ENCODE data around the gene ATP5F1D.
"Not testable (repeated sequence)": the region's sequence is repeated elsewhere in the genome, so short reads cannot be mapped to it uniquely, and the experiment has no call there.

The ATP5F1D gene

DNA sequence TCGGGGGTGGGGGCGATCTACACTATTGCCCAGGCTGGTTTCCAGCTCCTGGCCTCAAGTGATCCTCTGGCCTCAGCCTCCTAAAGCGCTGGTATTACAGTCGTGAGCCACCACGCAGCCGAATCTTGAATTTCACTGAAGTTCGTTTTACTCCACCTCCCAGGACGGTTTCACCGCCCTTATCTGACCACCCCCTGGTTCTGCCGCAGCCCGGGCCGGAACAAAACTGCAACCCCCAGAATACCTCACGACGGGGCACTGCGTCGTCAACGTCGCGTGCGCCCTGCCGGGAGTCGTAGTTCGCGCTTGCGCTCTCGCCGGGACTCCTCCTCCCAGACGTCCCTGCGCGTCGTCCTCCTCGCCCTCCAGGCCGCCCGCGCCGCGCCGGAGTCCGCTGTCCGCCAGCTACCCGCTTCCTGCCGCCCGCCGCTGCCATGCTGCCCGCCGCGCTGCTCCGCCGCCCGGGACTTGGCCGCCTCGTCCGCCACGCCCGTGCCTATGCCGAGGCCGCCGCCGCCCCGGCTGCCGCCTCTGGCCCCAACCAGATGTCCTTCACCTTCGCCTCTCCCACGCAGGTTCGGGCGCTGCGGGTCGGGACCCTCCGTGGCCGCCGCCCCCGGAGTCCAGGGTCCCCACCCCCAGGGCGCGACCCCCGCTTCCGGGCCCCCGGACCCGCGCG lies at the start of gene ATP5F1D:
ATP5F1D (plus strand) TSS at position 335 of the 679 bp plus-strand sequence; CDS start at position 435, 100 bp downstream.
- DNase-seq, result peak; percentile 93

DNA sequence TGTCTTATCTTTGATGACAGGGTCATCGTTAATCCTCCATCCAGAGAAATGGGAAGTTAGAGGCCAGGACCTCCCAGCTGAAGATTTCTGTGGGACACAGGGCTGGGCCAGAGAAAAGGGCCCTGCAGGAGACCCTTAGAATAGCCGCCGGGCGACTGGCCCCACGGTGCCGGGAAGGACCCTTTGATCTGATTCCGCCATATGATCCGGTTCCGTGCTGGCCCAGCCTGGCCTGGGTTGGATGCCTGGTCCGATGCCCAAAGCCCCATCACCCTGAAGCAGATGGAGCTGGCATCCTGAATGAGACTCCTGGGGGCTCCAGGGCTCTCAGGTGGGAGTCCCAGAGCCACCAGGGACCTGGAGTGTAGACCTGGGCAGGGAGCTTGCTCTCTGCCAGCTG lies 42.0 kb upstream of the ATP5F1D start:
- DNase-seq, result no peak

DNA sequence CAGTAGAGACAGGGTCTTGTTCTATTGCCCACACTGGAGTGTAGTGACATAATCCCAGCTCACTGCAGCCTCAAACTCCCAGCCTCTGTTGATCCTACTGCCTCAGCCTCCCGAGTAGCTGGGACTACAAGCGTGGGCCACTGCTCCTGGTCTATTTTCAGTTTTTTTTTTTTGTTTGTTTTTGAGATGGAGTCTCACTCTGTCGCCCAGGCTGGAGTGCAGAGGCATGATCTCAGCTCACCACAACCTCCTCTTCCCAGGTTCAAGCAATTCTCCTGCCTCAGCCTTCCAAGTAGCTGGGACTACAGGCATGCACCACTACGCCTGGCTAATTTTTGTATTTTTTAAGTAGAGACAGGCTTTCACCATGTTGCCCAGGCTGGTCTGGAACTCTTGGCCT lies 40.9 kb upstream of the ATP5F1D start:
- not testable (repeated sequence) for DNase-seq

DNA sequence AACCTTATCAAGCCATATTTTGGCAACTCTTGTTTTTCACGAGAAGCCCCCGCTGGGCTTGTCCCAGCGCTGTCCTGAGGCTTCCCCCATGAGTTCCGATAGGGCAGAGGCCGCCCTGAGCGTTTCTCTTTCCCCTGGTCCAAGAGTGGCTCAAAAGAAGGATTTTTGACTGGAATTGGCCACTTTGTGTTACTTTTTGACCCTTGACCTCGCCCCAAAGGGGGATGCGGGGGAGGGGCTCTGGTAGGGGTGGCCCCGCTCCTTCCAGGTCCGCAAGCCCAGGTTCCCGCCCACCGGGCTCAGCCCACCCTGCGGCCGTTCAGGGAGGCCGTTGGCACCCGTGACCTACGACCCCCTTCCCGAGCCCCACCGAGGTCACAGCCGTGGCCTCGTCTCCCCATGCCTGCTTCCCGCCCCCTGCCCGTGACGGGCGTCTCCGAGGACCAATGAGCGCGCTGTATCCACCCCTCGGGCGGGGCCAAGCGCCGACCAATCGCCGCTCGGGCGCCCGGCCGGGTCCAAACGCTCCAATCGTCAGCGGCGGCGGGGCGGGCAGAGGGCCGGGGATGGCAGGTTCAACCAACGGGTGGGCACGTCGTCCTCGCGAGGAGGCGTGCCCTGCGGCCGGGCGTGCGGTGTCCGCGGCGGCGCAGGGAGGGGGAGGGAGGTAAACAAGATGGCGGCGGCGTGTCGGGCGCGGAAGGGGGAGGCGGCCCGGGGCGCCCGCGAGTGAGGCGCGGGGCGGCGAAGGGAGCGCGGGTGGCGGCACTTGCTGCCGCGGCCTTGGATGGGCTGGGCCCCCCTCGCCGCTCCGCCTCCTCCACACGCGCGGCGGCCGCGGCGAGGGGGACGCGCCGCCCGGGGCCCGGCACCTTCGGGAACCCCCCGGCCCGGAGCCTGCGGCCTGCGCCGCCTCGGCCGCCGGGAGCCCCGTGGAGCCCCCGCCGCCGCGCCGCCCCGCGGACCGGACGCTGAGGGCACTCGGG lies 36.1 kb upstream of the ATP5F1D start, which contains the start of gene STK11:
STK11 (plus strand) TSS at position 665 of the 986 bp plus-strand sequence. CDS start 1,136 bp downstream, outside the sequence.
- DNase-seq, result peak; percentile 99

DNA sequence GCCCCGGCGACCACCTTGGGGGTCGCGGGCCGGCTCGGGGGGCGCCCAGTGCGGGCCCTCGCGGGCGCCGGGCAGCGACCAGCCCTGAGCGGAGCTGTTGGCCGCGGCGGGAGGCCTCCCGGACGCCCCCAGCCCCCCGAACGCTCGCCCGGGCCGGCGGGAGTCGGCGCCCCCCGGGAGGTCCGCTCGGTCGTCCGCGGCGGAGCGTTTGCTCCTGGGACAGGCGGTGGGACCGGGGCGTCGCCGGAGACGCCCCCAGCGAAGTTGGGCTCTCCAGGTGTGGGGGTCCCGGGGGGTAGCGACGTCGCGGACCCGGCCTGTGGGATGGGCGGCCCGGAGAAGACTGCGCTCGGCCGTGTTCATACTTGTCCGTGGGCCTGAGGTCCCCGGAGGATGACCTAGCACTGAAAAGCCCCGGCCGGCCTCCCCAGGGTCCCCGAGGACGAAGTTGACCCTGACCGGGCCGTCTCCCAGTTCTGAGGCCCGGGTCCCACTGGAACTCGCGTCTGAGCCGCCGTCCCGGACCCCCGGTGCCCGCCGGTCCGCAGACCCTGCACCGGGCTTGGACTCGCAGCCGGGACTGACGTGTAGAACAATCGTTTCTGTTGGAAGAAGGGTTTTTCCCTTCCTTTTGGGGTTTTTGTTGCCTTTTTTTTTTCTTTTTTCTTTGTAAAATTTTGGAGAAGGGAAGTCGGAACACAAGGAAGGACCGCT lies 35.2 kb upstream of the ATP5F1D start:
- no peak for DNase-seq

DNA sequence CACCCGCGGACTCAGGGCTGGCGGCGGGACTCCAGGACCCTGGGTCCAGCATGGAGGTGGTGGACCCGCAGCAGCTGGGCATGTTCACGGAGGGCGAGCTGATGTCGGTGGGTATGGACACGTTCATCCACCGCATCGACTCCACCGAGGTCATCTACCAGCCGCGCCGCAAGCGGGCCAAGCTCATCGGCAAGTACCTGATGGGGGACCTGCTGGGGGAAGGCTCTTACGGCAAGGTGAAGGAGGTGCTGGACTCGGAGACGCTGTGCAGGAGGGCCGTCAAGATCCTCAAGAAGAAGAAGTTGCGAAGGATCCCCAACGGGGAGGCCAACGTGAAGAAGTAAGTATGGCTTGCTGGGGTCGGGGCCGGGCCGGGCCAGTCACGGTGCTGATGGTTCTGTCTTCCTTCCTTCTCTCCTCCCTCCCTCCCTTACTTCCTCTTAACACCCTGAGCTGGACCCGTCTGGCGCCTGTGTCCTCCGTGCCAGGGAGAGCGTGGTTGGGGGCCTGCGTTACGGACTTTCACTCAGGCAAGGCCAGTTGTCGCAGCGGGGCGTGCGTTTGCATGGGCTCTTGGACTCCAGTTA lies 34.6 kb upstream of the ATP5F1D start:
- peak; percentile 45 for DNase-seq

DNA sequence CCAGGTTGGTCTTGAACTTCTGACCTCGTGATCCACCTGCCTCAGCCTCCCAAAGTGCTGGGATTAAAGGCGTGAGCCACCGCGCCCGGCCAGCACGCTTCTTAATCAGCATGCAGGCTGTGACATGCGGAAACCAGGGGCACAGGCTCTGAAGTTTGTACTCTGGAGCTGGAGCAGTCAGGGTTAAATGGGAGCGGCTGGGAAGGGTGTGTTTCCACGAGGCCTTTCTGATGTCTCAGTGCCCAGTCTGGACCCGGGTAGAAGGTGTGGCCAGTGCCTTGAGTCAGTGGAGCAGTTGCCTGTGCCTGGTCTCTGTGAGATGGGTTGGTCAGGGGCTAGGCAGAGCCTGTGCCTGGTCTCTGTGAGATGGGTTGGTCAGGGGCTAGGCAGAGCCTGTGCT lies 32.7 kb upstream of the ATP5F1D start:
- DNase-seq, result not testable (repeated sequence)

DNA sequence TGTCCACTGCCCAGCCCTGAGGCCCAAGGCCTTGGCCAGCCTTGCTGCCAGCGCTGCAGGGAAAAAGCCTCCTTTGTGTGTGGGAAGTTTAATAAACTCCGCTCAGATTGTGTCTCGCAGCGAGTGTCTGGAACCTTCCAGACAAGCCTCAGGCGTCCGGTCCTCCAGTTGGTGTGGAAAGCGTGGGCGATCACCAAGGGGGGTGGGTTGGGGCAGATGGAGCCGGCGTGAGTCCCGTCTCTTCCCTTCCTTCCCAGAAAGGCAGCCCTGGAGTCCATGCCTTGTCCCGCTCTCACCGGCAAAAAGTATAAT lies 31.4 kb upstream of the ATP5F1D start:
- DNase-seq, result no peak

DNA sequence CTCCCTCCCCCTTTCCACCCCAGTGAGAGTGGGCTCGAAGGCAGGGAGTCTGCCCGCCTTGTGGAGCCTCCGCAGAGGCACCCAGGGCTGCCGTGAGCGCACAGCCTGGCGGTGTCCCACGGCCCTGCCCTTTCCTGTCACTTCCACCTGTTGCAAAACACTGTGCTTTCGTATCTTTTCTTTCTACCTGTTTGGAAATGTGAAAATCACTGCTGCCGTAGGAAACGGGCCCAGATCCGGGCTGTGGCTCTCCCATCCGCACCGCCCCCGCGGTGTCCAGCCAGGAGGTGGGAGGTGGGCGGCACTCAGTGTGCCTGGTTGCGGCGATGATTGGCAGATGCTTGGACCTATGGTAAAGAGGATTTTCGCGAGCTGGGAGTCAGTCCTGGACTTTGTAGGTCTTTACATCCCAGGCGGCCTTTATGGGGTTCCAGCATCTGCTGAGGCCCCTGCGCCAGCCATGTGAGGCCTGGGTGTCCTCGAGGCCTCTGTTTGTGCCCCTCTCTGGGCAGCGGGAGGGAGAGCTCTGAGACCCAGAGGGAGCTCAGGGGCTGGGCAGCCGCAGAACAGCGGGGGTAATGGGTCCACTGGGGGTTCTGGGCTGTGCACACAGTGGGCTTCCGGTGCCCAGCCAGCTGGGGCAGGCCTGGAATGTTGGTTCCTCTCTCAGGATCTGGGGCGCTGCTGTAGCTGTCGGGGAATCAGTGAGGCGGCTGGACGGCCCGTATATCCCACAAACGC lies 29.9 kb upstream of the ATP5F1D start:
- no peak for DNase-seq

DNA sequence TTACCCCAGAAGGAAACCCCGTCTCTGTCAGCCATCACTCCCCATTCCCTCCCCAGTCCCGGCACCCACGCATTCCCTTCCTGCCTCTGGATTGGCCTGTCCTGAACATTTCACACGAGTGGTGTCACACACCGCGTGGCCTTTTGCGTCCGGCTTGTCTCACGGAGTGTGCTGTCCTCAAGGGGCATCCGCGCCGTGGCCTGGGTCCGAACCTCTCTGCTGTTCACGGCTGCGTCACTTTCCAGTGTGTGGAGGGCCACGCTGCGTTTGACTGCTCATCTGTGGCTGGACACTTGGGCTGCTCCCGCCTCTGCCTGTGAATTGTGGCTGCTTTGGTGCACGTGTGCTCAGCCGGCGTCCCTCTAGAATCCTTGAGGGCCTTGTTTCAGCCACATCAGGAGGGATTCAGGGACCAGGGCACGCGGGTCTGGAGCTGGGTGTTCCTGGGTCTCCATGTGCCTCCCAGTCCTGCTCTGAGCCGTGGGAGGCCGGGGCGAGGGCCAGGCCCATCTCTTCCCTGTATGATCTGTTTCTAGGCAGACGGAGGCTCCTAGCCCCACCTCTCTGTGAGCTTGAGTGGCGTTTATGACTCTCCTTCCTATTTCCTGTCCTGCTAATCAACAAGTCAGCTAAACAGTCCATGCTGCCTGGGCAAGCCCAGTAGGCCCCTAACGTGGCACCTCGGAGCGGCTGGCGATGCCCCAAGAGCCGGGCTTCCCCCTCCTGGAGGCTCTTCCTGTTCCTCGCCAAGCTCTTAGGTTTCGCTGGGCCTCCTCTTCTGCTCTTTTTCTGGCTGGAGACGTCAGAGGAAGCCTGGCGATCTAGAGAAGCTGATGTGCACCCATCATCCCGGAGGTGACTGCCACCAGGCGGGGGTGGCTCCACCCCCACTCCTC lies 27.9 kb upstream of the ATP5F1D start:
- peak; percentile 77 for DNase-seq

DNA sequence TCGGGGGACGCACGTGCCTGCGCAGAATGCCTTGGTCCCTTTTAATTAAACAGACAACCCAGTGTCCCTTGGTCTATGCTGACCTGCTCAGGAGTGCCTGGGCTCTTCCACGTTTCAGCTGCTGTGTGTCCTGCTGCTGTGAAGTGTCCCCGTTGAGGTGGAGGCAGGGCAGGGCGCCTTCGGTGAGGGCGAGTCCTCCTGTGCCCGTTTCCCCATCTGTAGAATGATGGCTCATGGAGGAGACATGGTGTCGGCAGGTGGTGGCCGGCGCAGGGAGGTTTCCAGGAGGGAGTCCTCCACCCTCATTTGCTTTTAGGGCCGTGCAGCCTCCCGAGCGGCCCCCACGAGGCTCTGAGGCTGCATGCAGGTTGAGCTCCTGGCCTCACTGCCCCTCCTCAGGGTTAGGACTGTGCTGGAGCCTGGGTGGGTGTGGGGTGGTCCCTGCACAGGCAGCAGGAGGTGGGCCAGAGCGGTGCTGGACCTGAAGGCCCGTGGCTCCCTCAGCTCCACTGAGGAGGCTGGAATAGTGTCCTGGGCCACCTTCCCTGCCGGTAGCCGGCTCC lies 27.2 kb upstream of the ATP5F1D start:
- no peak for DNase-seq

DNA sequence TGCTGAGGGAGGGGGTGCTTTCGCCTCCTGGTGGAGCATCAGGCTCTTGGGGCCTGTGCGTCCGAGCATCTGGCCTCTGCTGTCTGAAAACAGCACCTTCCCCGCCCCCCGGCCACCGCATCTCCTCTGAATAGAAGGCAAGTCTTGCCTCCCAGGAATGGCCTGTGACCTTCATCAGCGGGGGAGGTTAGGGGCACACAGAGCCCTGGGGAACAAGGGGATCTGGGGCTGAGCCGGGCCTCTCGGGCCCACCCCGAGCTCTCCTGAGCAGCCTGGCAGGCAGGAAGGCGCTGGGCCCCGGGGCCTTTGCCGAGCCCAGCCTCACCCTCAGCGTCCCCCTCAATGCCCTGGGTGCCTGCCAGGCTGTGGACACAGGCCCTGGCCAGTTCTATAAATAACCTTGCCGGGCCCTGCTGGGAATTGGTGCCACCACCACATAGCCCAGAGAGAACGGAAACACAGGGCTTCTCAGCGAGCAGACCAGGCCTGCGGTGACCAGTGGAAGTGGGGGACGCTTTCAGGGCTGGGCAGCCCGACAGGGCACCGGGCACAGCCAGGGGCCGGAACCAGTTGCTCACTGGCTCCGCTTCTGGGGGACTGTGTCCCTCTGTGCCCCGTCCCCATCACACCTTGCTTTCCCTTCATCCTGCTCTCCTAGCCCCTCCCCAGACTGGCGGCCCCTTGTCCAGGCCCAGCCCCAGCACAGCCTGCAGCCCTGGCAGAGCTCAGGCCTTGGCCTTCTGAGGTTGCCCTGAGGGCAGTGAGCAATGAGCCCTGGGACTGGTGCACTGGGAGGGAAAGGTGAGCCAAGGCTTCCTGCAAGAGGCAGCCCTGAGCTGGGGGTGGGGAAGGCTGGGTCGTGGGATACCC lies 26.5 kb upstream of the ATP5F1D start:
- DNase-seq, result no peak

DNA sequence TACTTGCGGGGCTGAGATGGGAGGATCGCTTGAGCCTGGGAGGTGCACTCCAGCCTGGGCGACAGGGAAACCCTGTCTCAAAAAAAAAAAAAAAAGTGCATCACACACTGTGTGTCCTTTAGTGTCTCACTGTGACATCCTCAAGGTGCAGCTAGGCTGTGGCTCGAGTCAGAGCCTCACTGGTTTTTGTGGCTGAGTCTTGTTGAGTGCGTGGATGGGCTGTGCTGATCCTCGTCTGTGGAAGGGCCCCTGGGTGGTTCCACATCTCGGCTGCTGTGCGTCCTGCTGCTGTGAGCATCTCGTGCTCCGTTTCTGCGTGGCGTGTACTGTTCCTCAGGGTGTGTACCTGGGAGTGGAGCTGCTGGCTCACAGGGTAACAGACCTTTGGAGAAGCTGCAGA lies 24.8 kb upstream of the ATP5F1D start:
- DNase-seq, result no peak

DNA sequence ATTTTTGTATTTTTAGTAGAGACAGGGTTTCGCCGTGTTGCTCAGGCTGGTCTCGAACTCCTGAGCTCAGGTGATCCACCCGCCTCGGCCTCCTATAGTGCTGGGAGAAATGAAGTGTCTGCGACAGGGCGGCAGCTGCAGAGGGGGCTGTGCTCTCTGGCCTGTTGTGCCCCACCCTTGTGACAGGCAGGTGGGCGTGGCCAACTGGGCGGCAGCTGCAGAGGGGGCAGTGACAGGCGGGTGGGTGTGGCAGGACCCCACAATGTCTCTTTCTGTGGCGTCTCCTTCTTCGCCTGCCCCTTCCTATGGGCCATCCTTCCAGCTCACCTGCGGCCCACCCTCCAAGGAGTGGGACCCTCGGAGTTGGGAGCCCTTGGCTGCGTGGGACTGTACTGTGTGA lies 24.2 kb upstream of the ATP5F1D start:
- DNase-seq, result no peak

DNA sequence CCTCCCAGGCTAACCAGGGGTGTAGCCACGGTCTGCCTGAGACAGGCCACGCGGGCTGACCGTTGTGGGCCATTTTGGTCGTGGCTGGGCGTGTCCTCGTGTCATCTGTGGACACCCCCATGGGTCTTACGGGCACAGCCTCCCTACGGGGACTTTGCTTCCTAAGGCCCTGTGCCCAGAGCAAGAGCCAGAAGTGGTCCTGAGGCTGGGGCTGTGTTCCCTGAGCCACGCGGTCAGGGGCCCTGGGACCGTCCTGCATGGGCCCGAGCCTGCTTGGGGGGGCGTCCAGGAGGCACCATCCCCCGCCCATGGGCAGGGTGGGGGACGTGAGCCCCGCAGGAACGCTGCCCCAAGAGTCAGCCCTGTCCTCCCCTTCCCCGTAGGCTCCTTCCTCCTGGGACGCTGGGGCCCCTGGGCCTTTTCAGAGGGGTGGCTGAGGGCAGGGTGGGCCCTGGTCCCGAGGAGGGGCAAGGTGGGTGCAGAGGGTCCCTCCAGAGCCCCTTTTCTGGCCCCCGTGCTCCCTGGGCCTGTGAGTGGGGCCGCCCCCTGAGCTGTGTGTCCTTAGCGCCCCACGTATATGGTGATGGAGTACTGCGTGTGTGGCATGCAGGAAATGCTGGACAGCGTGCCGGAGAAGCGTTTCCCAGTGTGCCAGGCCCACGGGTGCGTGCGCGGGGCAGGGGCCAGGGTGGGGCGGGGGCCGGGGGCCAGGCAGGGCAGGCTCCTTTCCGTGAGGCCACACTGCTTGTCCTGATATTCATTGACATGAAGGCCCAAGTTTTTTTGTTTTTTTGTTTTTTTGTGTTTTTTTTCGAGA lies 22.6 kb upstream of the ATP5F1D start:
- no peak for DNase-seq

DNA sequence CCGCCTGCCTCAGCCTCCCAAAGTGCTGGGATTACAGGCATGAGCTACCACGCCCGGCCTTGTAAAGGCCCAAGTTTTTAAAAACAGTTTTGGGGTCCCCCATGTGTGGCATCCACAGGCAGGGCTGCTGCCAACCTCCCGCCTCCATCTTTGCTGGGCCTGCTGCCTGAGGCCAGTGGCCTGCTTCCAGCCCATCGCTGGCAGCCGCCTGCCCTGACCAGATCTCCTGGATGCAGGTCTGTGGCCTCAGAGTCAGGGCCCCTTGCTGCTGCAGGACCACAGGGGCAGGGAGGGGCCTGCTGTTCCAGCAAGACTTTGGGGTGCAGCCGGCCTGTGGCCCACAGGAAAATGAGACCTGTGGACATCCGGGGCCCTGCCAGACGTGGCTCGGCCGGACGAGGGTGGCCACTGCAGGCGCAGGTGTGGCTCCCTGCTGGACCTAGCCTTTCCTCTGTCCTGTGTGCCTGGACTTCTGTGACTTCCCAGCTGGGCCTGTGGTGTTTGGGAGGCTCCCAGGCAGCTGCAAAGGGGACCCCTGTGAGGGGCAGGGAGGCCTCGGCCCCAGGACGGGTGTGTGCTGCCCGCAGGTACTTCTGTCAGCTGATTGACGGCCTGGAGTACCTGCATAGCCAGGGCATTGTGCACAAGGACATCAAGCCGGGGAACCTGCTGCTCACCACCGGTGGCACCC lies 21.6 kb upstream of the ATP5F1D start:
- no peak for DNase-seq

DNA sequence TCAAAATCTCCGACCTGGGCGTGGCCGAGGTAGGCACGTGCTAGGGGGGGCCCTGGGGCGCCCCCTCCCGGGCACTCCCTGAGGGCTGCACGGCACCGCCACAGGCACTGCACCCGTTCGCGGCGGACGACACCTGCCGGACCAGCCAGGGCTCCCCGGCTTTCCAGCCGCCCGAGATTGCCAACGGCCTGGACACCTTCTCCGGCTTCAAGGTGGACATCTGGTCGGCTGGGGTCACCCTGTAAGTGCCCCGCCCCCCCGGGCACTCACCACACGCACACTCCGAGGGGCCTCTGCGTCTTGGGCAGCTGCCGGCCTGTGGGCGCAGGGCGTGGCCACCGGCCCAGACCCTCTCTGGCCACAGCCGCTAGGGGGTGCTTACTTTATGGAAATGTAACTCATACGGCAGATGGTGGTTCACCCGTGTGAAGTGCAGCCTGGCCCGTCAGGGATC lies 21.0 kb upstream of the ATP5F1D start:
- no peak for DNase-seq
